Mesenchymal stem cell (in vitro differentiated cells and primary cell): ENCODE measurements around the gene ABAT.

ENCODE experiments used
- DNase-seq: peaks from one replicate; pipeline ENCODE4 v3.0.0-alpha.2; 2013
- H2AFZ ChIP-seq: one replicate; pipeline ENCODE4 v1.6.1; 2013; ENCODE audit warnings: low read depth, mild to moderate bottlenecking, control low read depth, inconsistent platforms, low read length, moderate library complexity
- H2AK5ac ChIP-seq: 2 replicates; pipeline ENCODE4 v1.6.1; 2013; ENCODE audit warnings: low read length, moderate library complexity, mild to moderate bottlenecking, inconsistent platforms; ENCODE audit not compliant: severe bottlenecking
- H2BK120ac ChIP-seq: one replicate; pipeline ENCODE4 v1.6.1; 2013; ENCODE audit warnings: low read depth, mild to moderate bottlenecking, inconsistent platforms, low read length, moderate library complexity
- H2BK12ac ChIP-seq, 2 experiments: one replicate each; pipeline ENCODE4 v1.6.1; 2013; ENCODE audit warnings: inconsistent platforms in 2 of 2, low read length in 2 of 2, mild to moderate bottlenecking in 2 of 2, moderate library complexity in 2 of 2, control low read depth in 1 of 2
- H2BK15ac ChIP-seq: one replicate; pipeline ENCODE4 v1.6.1; 2013; ENCODE audit warnings: mild to moderate bottlenecking, low read depth, inconsistent platforms; ENCODE audit not compliant: poor library complexity, severe bottlenecking
- H2BK5ac ChIP-seq: 2 replicates; pipeline ENCODE4 v1.6.1; 2013; ENCODE audit warnings: low read depth, mild to moderate bottlenecking, low read length, control low read depth, inconsistent platforms; ENCODE audit not compliant: poor library complexity, severe bottlenecking
- H3K14ac ChIP-seq, 2 experiments: one replicate each; pipeline ENCODE4 v1.6.1; 2013; ENCODE audit warnings: inconsistent platforms in 2 of 2, low read length in 2 of 2, control low read depth in 1 of 2, mild to moderate bottlenecking in 1 of 2, moderate library complexity in 1 of 2
- H3K18ac ChIP-seq, 2 experiments: one replicate each; pipeline ENCODE4 v1.6.1; 2013; ENCODE audit warnings: inconsistent platforms in 2 of 2, low read length in 2 of 2, control low read depth in 1 of 2, low read depth in 1 of 2, mild to moderate bottlenecking in 1 of 2
- H3K23ac ChIP-seq, 2 experiments: one replicate each; pipeline ENCODE4 v1.6.1; 2013; ENCODE audit warnings: inconsistent platforms in 2 of 2, low read length in 2 of 2, mild to moderate bottlenecking in 2 of 2, moderate library complexity in 2 of 2, control low read depth in 1 of 2
- H3K27ac ChIP-seq: 2 replicates; pipeline ENCODE4 v1.5.1; 2013; ENCODE audit warnings: mild to moderate bottlenecking, moderate library complexity, low read length, control low read depth, inconsistent platforms; ENCODE audit not compliant: poor library complexity, severe bottlenecking
- H3K27me3 ChIP-seq, 2 experiments: 2 replicates each; pipeline versions ENCODE4 v1.6.1 to v1.7.0; 2013; ENCODE audit warnings: low read length in 2 of 2, mild to moderate bottlenecking in 2 of 2, moderate library complexity in 2 of 2, control low read depth in 1 of 2, inconsistent platforms in 1 of 2; ENCODE audit not compliant: control insufficient read depth in 1 of 2, insufficient read depth in 1 of 2
- H3K36me3 ChIP-seq, 2 experiments: 2 replicates each; pipeline versions ENCODE4 v1.6.1 to v1.7.0; 2013; ENCODE audit warnings: low read length in 2 of 2, control low read depth in 1 of 2, inconsistent platforms in 1 of 2, low read depth in 1 of 2, mild to moderate bottlenecking in 1 of 2; ENCODE audit not compliant: insufficient read depth in 2 of 2, control insufficient read depth in 1 of 2
- H3K4ac ChIP-seq, 2 experiments: one replicate each; pipeline ENCODE4 v1.6.1; 2013; ENCODE audit warnings: inconsistent platforms in 2 of 2, low read length in 2 of 2, mild to moderate bottlenecking in 2 of 2, moderate library complexity in 2 of 2, control low read depth in 1 of 2, low read depth in 1 of 2
- H3K4me1 ChIP-seq: 2 replicates; pipeline ENCODE4 v1.6.1; 2013; ENCODE audit warnings: low read depth, low read length, control low read depth; ENCODE audit not compliant: control insufficient read depth, insufficient read depth
- H3K4me2 ChIP-seq: 2 replicates; pipeline ENCODE4 v1.6.1; 2013; ENCODE audit warnings: low read length, mild to moderate bottlenecking, inconsistent platforms; ENCODE audit not compliant: poor library complexity, severe bottlenecking
- H3K4me3 ChIP-seq, 2 experiments: 2 replicates each; pipeline versions ENCODE4 v1.5.1 to v1.7.0; 2013; ENCODE audit warnings: low read length in 2 of 2, mild to moderate bottlenecking in 2 of 2, control low read depth in 1 of 2, low read depth in 1 of 2; ENCODE audit not compliant: insufficient read depth in 1 of 2
- H3K79me1 ChIP-seq: replicated peaks from 2 replicates; pipeline ENCODE4 v1.6.1; 2013; ENCODE audit warnings: mild to moderate bottlenecking, control low read depth, low read length, inconsistent platforms; ENCODE audit not compliant: poor library complexity, severe bottlenecking
- H3K9ac ChIP-seq: 2 replicates; pipeline ENCODE4 v1.7.0; 2013; ENCODE audit warnings: mild to moderate bottlenecking, low read length, moderate library complexity
- H3K9me3 ChIP-seq: 2 replicates; pipeline ENCODE4 v1.7.0; 2013; ENCODE audit warnings: mild to moderate bottlenecking, low read length; ENCODE audit not compliant: control insufficient read depth
- H4K8ac ChIP-seq: one replicate; pipeline ENCODE4 v1.6.1; 2013; ENCODE audit warnings: inconsistent platforms, mild to moderate bottlenecking, low read length, moderate library complexity
- H4K91ac ChIP-seq: one replicate; pipeline ENCODE4 v1.6.1; 2013; ENCODE audit warnings: mild to moderate bottlenecking, low read length, inconsistent platforms
- WGBS: methylation state at CpG from one replicate; pipeline ENCODE4 v1.1.7; 2013; ENCODE audit warnings: mixed read lengths; 5-methylcytosine and 5-hydroxymethylcytosine counted together

Gene ABAT

DNA sequence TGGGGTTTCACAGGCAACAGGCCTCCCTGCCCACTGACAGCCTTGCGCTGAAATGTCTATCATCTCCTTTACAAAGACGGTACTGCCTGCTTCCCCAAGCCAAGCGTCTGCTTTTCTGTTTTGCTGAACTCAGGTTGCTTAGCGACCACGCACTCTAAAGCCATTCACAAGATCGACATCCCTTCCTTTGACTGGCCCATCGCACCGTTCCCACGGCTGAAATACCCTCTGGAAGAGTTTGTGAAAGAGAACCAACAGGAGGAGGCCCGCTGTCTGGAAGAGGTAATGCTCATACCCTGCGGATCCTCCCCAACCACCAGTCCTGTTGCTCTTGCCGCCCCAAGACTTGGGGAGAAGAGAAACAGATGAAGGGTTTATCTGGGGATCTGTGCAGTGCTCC is 94.3 kb downstream of the ABAT start:
- Histone ChIP-seq H3K27ac (no peak overlapping the region), H2AFZ (no peak overlapping the region), H3K4me2 (no peak overlapping the region), H2BK120ac (no peak overlapping the region), H3K27me3 (peaks cover 0 to 8% of the 10 kb centered on the region in 2 experiments), H2BK12ac (no peak overlapping the region), H3K79me1 (no peaks in the 10 kb centered on the region), H2BK15ac (no peak overlapping the region), H3K18ac (no peak overlapping the region), H3K4me3 (no peak overlapping the region), H2AK5ac (no peak overlapping the region), H3K9ac (no peak overlapping the region), H3K9me3 (no peaks in the 10 kb centered on the region), H3K4me1 (no peaks in the 10 kb centered on the region), H3K23ac (no peak overlapping the region), H2BK5ac (no peak overlapping the region), H3K14ac (no peak overlapping the region), H4K91ac (no peak overlapping the region), H3K4ac (no peak overlapping the region), H3K36me3 (peaks cover 0 to 5% of the 10 kb centered on the region in 2 experiments), H4K8ac (no peak overlapping the region)
- WGBS: 70% methylated on average over 11 of the region's 12 CpGs
- no peak for DNase-seq

DNA sequence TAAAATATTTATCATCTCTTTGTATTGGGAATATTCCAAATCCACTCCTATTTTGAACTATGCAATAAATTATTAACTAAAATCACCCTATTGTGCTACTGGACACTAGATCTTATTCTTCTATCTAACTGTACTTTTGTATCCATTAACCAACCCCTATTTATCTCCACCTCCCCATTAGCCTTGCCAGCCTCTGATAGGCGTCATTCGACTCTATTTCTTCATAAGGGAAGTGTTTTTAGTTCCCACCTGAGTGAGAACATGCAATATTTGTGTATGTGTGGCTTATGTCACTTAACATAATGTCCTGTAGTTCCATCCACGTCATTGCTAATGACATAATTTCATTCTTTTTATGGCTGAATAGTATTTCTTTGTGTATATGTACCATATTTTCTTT is 99.1 kb downstream of the ABAT start:
- H4K8ac ChIP-seq: no peak overlapping the region
- H3K9ac ChIP-seq: no peak overlapping the region
- no peak overlapping the region for H3K4ac ChIP-seq
- no peak overlapping the region for H3K23ac ChIP-seq
- H3K27me3 ChIP-seq: no peaks in the 10 kb centered on the region
- no peak for DNase-seq
- H2BK5ac ChIP-seq: no peak overlapping the region
- H3K79me1 ChIP-seq: no peaks in the 10 kb centered on the region
- H4K91ac ChIP-seq: no peak overlapping the region
- peaks cover 0 to 22% of the 10 kb centered on the region in 2 experiments for H3K36me3 ChIP-seq
- H2AFZ ChIP-seq: no peak overlapping the region
- no peak overlapping the region for H2BK120ac ChIP-seq
- H3K4me1 ChIP-seq: no peaks in the 10 kb centered on the region
- no peak overlapping the region for H3K14ac ChIP-seq
- no peak overlapping the region for H2AK5ac ChIP-seq
- no peak overlapping the region for H3K4me2 ChIP-seq
- no peak overlapping the region for H2BK15ac ChIP-seq
- no peak overlapping the region for H3K27ac ChIP-seq
- H3K4me3 ChIP-seq: no peak overlapping the region
- H2BK12ac ChIP-seq: no peak overlapping the region
- WGBS: no CpG with 5 or more reads among the region's 3 CpGs
- H3K18ac ChIP-seq: no peak overlapping the region
- peaks cover 3% of the 10 kb centered on the region for H3K9me3 ChIP-seq

DNA sequence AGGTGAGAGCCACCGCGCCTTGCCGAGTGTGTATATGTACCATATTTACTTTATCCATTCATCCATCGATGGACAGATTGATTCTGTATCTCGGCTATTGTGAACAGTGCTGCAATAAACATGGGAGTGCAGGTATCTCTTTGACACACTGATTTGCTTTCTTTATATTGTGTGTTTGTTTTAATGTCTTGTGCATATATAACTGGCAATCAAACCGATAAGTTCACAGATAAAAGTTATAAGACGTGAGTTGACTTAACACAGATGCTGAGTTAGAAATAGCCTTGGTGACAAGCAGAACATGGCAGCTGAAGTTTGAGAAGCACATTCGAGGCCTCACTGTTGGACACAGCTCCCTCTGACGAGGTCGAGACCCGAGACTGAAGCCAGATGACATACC is 99.8 kb downstream of the ABAT start:
- H3K18ac ChIP-seq: no peak overlapping the region
- no peaks in the 10 kb centered on the region for H3K4me1 ChIP-seq
- no peak overlapping the region for H3K4me2 ChIP-seq
- no peak overlapping the region for H2BK15ac ChIP-seq
- no peak overlapping the region for H3K23ac ChIP-seq
- H2AK5ac ChIP-seq: no peak overlapping the region
- no peak overlapping the region for H3K4me3 ChIP-seq
- 91% methylated on average over 10 of the region's 11 CpGs for WGBS
- H2BK120ac ChIP-seq: no peak overlapping the region
- H2BK5ac ChIP-seq: no peak overlapping the region
- H3K79me1 ChIP-seq: no peaks in the 10 kb centered on the region
- H2AFZ ChIP-seq: no peak overlapping the region
- H3K27me3 ChIP-seq: no peaks in the 10 kb centered on the region
- H3K14ac ChIP-seq: no peak overlapping the region
- H3K4ac ChIP-seq: no peak overlapping the region
- H3K36me3 ChIP-seq: peaks cover 0 to 21% of the 10 kb centered on the region in 2 experiments
- peaks cover 3% of the 10 kb centered on the region for H3K9me3 ChIP-seq
- H4K91ac ChIP-seq: no peak overlapping the region
- H3K27ac ChIP-seq: no peak overlapping the region
- no peak overlapping the region for H3K9ac ChIP-seq
- H2BK12ac ChIP-seq: no peak overlapping the region
- H4K8ac ChIP-seq: no peak overlapping the region
- no peak for DNase-seq

DNA sequence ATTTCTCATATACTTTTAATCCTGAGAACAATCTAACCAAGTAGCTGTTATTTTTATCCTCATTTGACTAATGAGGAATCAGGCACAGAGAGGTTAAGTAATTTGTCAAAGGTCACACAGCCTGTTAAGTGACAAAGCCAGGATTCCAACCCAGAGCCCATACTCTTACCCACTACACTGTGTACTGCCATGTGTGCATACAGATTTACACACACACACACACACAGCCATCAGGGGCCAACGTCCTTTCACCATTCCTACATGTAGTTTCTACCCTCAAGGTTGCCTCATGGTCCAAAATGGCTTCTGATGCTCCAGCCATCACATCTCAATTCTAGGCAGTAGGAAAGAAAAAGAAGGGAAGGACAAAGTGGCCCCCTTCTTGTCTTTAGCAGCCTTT is 100.9 kb downstream of the ABAT start:
- Histone ChIP-seq H3K9me3 (peaks cover 3% of the 10 kb centered on the region), H2BK12ac (no peak overlapping the region), H2BK120ac (no peak overlapping the region), H3K27ac (no peak overlapping the region), H2AFZ (no peak overlapping the region), H3K4ac (no peak overlapping the region), H3K4me1 (no peaks in the 10 kb centered on the region), H3K14ac (no peak overlapping the region), H3K18ac (no peak overlapping the region), H4K8ac (no peak overlapping the region), H3K79me1 (no peaks in the 10 kb centered on the region), H3K36me3 (peaks cover 0 to 28% of the 10 kb centered on the region in 2 experiments), H3K9ac (no peak overlapping the region), H2AK5ac (no peak overlapping the region), H4K91ac (no peak overlapping the region), H2BK15ac (no peak overlapping the region), H3K4me3 (no peak overlapping the region), H3K4me2 (no peak overlapping the region), H3K23ac (no peak overlapping the region), H3K27me3 (peaks cover 0 to 3% of the 10 kb centered on the region in 2 experiments), H2BK5ac (no peak overlapping the region)
- no peak for DNase-seq
- WGBS: 83% methylated on average over 1 of the region's 1 CpG
